ENCODE measurements around the gene LCN1.

The LCN1 gene

GRCh38 chr9:135480940-135481310, 40.3 kb upstream of the LCN1 start:
- Histone ChIP-seq H3K4me3 (ENCODE audit: low read length) (peak overlapping the region; percentile 99), H3K36me3 (ENCODE audit: insufficient read depth, low read length) (peaks cover 22% of the 10 kb centered on the region), H3K9me3 (replicated peaks; ENCODE audit: low read length) (no peaks in the 10 kb centered on the region), H3K4me2 (ENCODE audit: low read length) (peak overlapping the region; percentile 93), H3K9ac (ENCODE audit: low read depth, low read length) (peak overlapping the region; percentile 85), H3K27me3 (ENCODE audit: control insufficient read depth, insufficient read depth, low read length) (no peaks in the 10 kb centered on the region), H3K4me1 (ENCODE audit: control insufficient read depth, insufficient read depth, low read length) (peaks cover 5% of the 10 kb centered on the region)

GRCh38 chr9:135482015-135482754, 39.1 kb upstream of the LCN1 start:
- H3K4me2 ChIP-seq (ENCODE audit: low read length): no peak overlapping the region
- no peaks in the 10 kb centered on the region for H3K9me3 ChIP-seq (replicated peaks; ENCODE audit: low read length)
- peaks cover 5% of the 10 kb centered on the region for H3K4me1 ChIP-seq (ENCODE audit: control insufficient read depth, insufficient read depth, low read length)
- H3K27me3 ChIP-seq (ENCODE audit: control insufficient read depth, insufficient read depth, low read length): no peaks in the 10 kb centered on the region
- H3K9ac ChIP-seq (ENCODE audit: low read depth, low read length): no peak overlapping the region
- peaks cover 28% of the 10 kb centered on the region for H3K36me3 ChIP-seq (ENCODE audit: insufficient read depth, low read length)
- no peak overlapping the region for H3K4me3 ChIP-seq (ENCODE audit: low read length)

GRCh38 chr9:135484460-135485277, 36.6 kb upstream of the LCN1 start:
- Histone ChIP-seq H3K9me3 (replicated peaks; ENCODE audit: low read length) (no peaks in the 10 kb centered on the region), H3K4me3 (ENCODE audit: low read length) (no peak overlapping the region), H3K9ac (ENCODE audit: low read depth, low read length) (no peak overlapping the region), H3K36me3 (ENCODE audit: insufficient read depth, low read length) (peaks cover 35% of the 10 kb centered on the region), H3K4me1 (ENCODE audit: control insufficient read depth, insufficient read depth, low read length) (peaks cover 5% of the 10 kb centered on the region), H3K27me3 (ENCODE audit: control insufficient read depth, insufficient read depth, low read length) (no peaks in the 10 kb centered on the region), H3K4me2 (ENCODE audit: low read length) (no peak overlapping the region)

GRCh38 chr9:135485385-135485784, 35.9 kb upstream of the LCN1 start:
- Histone ChIP-seq H3K27me3 (ENCODE audit: control insufficient read depth, insufficient read depth, low read length) (no peaks in the 10 kb centered on the region), H3K4me2 (ENCODE audit: low read length) (no peak overlapping the region), H3K9ac (ENCODE audit: low read depth, low read length) (no peak overlapping the region), H3K4me1 (ENCODE audit: control insufficient read depth, insufficient read depth, low read length) (peaks cover 5% of the 10 kb centered on the region), H3K9me3 (replicated peaks; ENCODE audit: low read length) (no peaks in the 10 kb centered on the region), H3K36me3 (ENCODE audit: insufficient read depth, low read length) (peaks cover 35% of the 10 kb centered on the region), H3K4me3 (ENCODE audit: low read length) (no peak overlapping the region)

- H3K9ac ChIP-seq (ENCODE audit: low read depth, low read length): no peak overlapping the region
- no peaks in the 10 kb centered on the region for H3K9me3 ChIP-seq (replicated peaks; ENCODE audit: low read length)
- H3K4me2 ChIP-seq (ENCODE audit: low read length): no peak overlapping the region
- peaks cover 3% of the 10 kb centered on the region for H3K4me1 ChIP-seq (ENCODE audit: control insufficient read depth, insufficient read depth, low read length)
- peaks cover 35% of the 10 kb centered on the region for H3K36me3 ChIP-seq (ENCODE audit: insufficient read depth, low read length)
- no peaks in the 10 kb centered on the region for H3K27me3 ChIP-seq (ENCODE audit: control insufficient read depth, insufficient read depth, low read length)
- H3K4me3 ChIP-seq (ENCODE audit: low read length): no peak overlapping the region
These were observed 35.4 kb upstream of the LCN1 start for GRCh38 chr9:135485832-135486231.

- no peaks in the 10 kb centered on the region for H3K4me1 ChIP-seq (ENCODE audit: control insufficient read depth, insufficient read depth, low read length)
- no peaks in the 10 kb centered on the region for H3K27me3 ChIP-seq (ENCODE audit: control insufficient read depth, insufficient read depth, low read length)
- no peaks in the 10 kb centered on the region for H3K9me3 ChIP-seq (replicated peaks; ENCODE audit: low read length)
- no peak overlapping the region for H3K9ac ChIP-seq (ENCODE audit: low read depth, low read length)
- H3K4me2 ChIP-seq (ENCODE audit: low read length): no peak overlapping the region
- H3K36me3 ChIP-seq (ENCODE audit: insufficient read depth, low read length): peaks cover 35% of the 10 kb centered on the region
- H3K4me3 ChIP-seq (ENCODE audit: low read length): no peak overlapping the region
These were observed 34.8 kb upstream of the LCN1 start for GRCh38 chr9:135486267-135487065.

- Histone ChIP-seq H3K4me2 (ENCODE audit: low read length) (no peak overlapping the region), H3K27me3 (ENCODE audit: control insufficient read depth, insufficient read depth, low read length) (no peaks in the 10 kb centered on the region), H3K4me1 (ENCODE audit: control insufficient read depth, insufficient read depth, low read length) (no peaks in the 10 kb centered on the region), H3K4me3 (ENCODE audit: low read length) (no peak overlapping the region), H3K36me3 (ENCODE audit: insufficient read depth, low read length) (peaks cover 35% of the 10 kb centered on the region), H3K9me3 (replicated peaks; ENCODE audit: low read length) (no peaks in the 10 kb centered on the region), H3K9ac (ENCODE audit: low read depth, low read length) (no peak overlapping the region)
These were observed 33.8 kb upstream of the LCN1 start for GRCh38 chr9:135487281-135488012.

- Histone ChIP-seq H3K9me3 (replicated peaks; ENCODE audit: low read length) (no peaks in the 10 kb centered on the region), H3K4me2 (ENCODE audit: low read length) (no peak overlapping the region), H3K9ac (ENCODE audit: low read depth, low read length) (no peak overlapping the region), H3K4me1 (ENCODE audit: control insufficient read depth, insufficient read depth, low read length) (no peaks in the 10 kb centered on the region), H3K36me3 (ENCODE audit: insufficient read depth, low read length) (peaks cover 35% of the 10 kb centered on the region), H3K4me3 (ENCODE audit: low read length) (no peak overlapping the region), H3K27me3 (ENCODE audit: control insufficient read depth, insufficient read depth, low read length) (no peaks in the 10 kb centered on the region)
These were observed 33.3 kb upstream of the LCN1 start for GRCh38 chr9:135488013-135488330.

GRCh38 chr9:135488527-135488926, 32.7 kb upstream of the LCN1 start:
- Histone ChIP-seq H3K4me2 (ENCODE audit: low read length) (no peak overlapping the region), H3K36me3 (ENCODE audit: insufficient read depth, low read length) (peaks cover 35% of the 10 kb centered on the region), H3K27me3 (ENCODE audit: control insufficient read depth, insufficient read depth, low read length) (no peaks in the 10 kb centered on the region), H3K9ac (ENCODE audit: low read depth, low read length) (no peak overlapping the region), H3K4me1 (ENCODE audit: control insufficient read depth, insufficient read depth, low read length) (no peaks in the 10 kb centered on the region), H3K9me3 (replicated peaks; ENCODE audit: low read length) (no peaks in the 10 kb centered on the region), H3K4me3 (ENCODE audit: low read length) (no peak overlapping the region)

GRCh38 chr9:135489188-135489906, 31.9 kb upstream of the LCN1 start:
- Histone ChIP-seq H3K4me2 (ENCODE audit: low read length) (no peak overlapping the region), H3K27me3 (ENCODE audit: control insufficient read depth, insufficient read depth, low read length) (no peaks in the 10 kb centered on the region), H3K9me3 (replicated peaks; ENCODE audit: low read length) (no peaks in the 10 kb centered on the region), H3K4me3 (ENCODE audit: low read length) (no peak overlapping the region), H3K4me1 (ENCODE audit: control insufficient read depth, insufficient read depth, low read length) (no peaks in the 10 kb centered on the region), H3K36me3 (ENCODE audit: insufficient read depth, low read length) (peaks cover 29% of the 10 kb centered on the region), H3K9ac (ENCODE audit: low read depth, low read length) (no peak overlapping the region)

All from skeletal muscle satellite cell (primary cell).